ENCODE measurements around the gene SORCS2. TPM values are rescaled to one million over a fixed set of nuclear protein-coding genes. Genes with fewer than 3 reads are reported as not detected.

The SORCS2 gene
- total and polyA plus RNA-seq, 2 of the 4 experiments (the other 2 are of a cell fraction) = 0.36 to 0.62 TPM

DNA sequence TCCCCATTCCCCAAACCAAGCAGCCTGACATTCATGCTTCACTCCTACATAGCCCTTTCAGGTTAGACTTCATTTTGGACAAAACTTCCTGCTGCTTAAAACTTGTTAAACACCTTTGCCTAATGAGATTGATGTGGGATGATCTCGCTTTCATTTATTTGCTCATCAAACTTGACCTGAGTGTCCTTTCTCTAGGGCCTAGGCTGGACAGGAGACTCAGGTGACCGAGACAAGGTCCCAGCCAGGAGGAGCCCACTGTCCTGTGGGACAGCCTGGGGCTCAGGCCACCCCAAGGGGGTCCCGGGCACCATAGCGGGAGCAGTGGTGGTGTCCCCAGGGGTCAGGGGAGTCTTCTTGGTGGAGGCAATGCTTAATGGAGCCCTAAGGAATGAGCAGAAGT, 266.1 kb downstream of the SORCS2 start:
- Histone ChIP-seq H3K9me1 (ENCODE audit: insufficient read depth, low read length) (no peaks in the 10 kb centered on the region), H2BK15ac (ENCODE audit: low read depth, low read length) (no peak overlapping the region), H3K9ac (ENCODE audit: low read depth, low read length) (no peak overlapping the region), H3K4me1 (ENCODE audit: control insufficient read depth, insufficient read depth, low read length) (no peaks in the 10 kb centered on the region), H2AFZ (replicated peaks; ENCODE audit: low read length, poor library complexity) (no peak overlapping the region), H3K36me3 (ENCODE audit: control insufficient read depth, insufficient read depth, low read length) (no peaks in the 10 kb centered on the region), H3K4me2 (ENCODE audit: low read depth, low read length) (no peak overlapping the region), H3K14ac (replicated peaks; ENCODE audit: low read depth, low read length) (no peak overlapping the region), H3K56ac (ENCODE audit: extremely low read depth, insufficient read depth, low read length) (no peak overlapping the region), H3K18ac (ENCODE audit: low read depth, low read length) (no peak overlapping the region), H2BK5ac (ENCODE audit: low read depth, low read length, poor library complexity, severe bottlenecking) (no peak overlapping the region), H3K23ac (ENCODE audit: low read depth, low read length) (no peak overlapping the region), H3K27ac (ENCODE audit: insufficient read depth, low read length) (no peak overlapping the region), H2BK120ac (ENCODE audit: low read depth, low read length) (no peak overlapping the region), H4K8ac (ENCODE audit: low read depth in 2 of 2, low read length in 2 of 2) (no peak overlapping the region), H3K79me1 (ENCODE audit: low read depth in 1 of 2, low read length in 2 of 2) (no peaks in the 10 kb centered on the region), H3K4me3 (ENCODE audit: insufficient read depth, low read depth, low read length) (no peak overlapping the region), H3K27me3 (ENCODE audit: control insufficient read depth, insufficient read depth, low read length) (peaks cover 21% of the 10 kb centered on the region), H4K5ac (ENCODE audit: low read depth, low read length) (no peak overlapping the region), H2AK9ac (replicated peaks; ENCODE audit: low read depth, low read length, poor library complexity) (no peak overlapping the region), H3K9me3 (ENCODE audit: control insufficient read depth, insufficient read depth, low read length) (no peaks in the 10 kb centered on the region), H4K91ac (ENCODE audit: insufficient read depth, low read depth, low read length) (no peak overlapping the region), H2AK5ac (ENCODE audit: low read depth, low read length) (no peak overlapping the region), H2BK20ac (ENCODE audit: low read depth, low read length) (no peak overlapping the region), H4K20me1 (ENCODE audit: insufficient read depth, low read length) (no peaks in the 10 kb centered on the region), H3K4ac (ENCODE audit: low read depth, low read length) (no peak overlapping the region)
- intact Hi-C loops (cut with micrococcal nuclease) = no loop called here
- in situ Hi-C loops (cut with MboI; ENCODE audit: low sequenced_read_pairs) = no loop called here
- ChIA-PET CTCF (no interaction called here), POLR2A (ENCODE audit: unreplicated experiment) (no interaction called here)
- WGBS, 2 experiments (ENCODE audit: extremely low coverage in 2 of 2, insufficient read length in 1 of 2) = 80% methylated on average over 2 of the region's 4 CpGs; no CpG with 5 or more reads in 1 of the 2 experiments
- BruUV-seq (replicated peaks) = no TSS peak
- dilution Hi-C loops (cut with HindIII; ENCODE audit: low sequenced_read_pairs, unreplicated experiment) = no loop called here
- TF ChIP-seq MAFK (IDR thresholded peaks at IDR 0.05; ENCODE audit: low read depth, low read length) = no peak
- ATAC-seq (ENCODE audit: low read depth) (no peak), DNase-seq (no peak)
